AG10803 (cell line): ENCODE measurements around the gene STAT4.
A peak's percentile ranks its signal among the peaks of the same experiment; 100 is the strongest.

ENCODE experiments used
- DNase-seq: peaks from one replicate; pipeline ENCODE4 v3.0.0; 2010; ENCODE audit warnings: low read depth
- H3K4me3 ChIP-seq: 2 replicates; pipeline ENCODE4 v1.5.1; 2011; ENCODE audit warnings: mild to moderate bottlenecking, low read length, control low read depth
- TF ChIP-seq, protein P1 (sequence below): conservative IDR thresholded peaks from 2 replicates; pipeline ENCODE4 v1.5.1; 2011; ENCODE audit warnings: mild to moderate bottlenecking, low read length, control low read depth, inconsistent platforms

STAT4 gene

DNA sequence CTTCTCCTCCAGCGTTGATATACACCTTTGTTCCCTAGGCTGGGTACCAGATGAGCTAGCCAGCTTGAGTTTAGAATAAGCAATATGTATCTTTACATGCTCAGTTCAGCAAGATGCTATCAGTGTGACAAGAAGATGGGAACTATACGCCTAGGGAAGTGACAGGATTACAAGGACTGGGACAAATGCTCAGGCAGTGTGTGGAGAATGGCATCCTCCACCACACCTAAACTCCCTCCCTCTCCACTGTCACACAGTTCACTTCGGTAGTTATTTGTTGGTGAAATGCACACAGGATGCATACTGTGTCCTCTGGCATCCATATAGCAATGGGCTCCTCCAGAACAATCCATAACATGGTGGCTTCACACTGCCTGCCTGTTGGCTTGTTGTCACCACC lies 144.5 kb downstream of the STAT4 start:
- no peak for DNase-seq
- TF ChIP-seq, protein P1, sequence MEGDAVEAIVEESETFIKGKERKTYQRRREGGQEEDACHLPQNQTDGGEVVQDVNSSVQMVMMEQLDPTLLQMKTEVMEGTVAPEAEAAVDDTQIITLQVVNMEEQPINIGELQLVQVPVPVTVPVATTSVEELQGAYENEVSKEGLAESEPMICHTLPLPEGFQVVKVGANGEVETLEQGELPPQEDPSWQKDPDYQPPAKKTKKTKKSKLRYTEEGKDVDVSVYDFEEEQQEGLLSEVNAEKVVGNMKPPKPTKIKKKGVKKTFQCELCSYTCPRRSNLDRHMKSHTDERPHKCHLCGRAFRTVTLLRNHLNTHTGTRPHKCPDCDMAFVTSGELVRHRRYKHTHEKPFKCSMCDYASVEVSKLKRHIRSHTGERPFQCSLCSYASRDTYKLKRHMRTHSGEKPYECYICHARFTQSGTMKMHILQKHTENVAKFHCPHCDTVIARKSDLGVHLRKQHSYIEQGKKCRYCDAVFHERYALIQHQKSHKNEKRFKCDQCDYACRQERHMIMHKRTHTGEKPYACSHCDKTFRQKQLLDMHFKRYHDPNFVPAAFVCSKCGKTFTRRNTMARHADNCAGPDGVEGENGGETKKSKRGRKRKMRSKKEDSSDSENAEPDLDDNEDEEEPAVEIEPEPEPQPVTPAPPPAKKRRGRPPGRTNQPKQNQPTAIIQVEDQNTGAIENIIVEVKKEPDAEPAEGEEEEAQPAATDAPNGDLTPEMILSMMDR = no peak
- no peak overlapping the region for H3K4me3 ChIP-seq

DNA sequence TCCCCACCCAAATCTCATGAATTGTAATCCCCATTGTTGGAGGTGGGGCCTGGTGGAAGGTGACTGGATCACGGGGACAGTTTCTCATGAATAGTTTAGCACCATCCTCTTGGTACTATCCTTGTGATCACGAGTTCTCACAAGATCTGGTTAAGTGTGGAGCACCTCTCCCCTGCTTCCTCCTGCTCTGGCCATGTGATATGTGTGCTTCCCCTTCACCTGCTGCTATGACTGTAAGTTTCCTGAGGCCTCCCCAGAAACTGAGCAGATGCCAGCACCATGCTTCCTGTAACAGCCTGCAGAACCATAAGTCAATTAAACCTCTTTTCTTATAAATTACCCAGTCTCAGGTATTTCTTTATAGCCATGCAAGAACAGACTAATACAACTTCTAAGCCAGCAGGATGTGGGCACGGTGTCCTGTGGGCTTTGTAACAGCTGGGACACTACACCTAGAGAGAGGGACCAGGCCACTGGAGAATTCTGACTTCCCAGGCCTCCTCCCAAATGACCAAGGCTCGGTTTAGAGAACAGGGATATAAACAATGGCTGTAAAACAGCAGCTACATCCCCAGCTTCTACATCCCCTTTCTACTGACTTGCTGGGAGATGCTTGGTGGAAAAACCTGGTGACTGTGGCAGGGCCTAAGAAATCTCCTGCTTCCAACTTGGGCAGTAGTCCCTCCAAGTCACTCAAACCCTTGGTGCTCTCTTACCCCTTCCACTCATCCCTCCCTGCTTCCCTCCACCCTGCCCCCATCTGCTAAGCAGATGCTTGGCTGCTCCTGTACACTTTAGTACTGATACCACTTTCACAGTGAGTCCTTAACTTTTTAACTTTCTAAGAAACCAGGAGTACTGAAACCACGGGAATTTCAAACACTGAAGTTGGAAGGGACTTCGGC lies 147.1 kb downstream of the STAT4 start:
- TF ChIP-seq, protein P1 = no peak
- H3K4me3 ChIP-seq = no peak overlapping the region
- no peak for DNase-seq

DNA sequence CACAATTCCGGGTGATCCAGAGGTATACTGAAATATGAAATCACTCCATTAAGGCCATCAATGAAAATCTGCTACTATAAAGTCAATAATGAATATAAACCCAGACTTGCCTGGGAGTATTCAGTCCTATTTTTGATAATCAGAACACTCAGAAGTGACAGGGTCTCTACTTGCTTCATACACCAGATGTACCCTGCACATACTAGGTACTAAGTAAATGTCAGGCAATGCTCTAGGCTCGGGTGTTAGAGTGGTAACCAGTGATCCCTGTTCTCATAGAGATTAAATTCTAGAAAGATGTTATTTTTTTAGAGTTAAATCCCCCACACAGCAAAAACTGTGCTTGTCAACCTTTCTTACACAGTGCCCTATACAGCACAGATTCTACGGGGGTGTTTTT lies 149.2 kb downstream of the STAT4 start:
- TF ChIP-seq, protein P1 = no peak
- no peak overlapping the region for H3K4me3 ChIP-seq
- no peak for DNase-seq

DNA sequence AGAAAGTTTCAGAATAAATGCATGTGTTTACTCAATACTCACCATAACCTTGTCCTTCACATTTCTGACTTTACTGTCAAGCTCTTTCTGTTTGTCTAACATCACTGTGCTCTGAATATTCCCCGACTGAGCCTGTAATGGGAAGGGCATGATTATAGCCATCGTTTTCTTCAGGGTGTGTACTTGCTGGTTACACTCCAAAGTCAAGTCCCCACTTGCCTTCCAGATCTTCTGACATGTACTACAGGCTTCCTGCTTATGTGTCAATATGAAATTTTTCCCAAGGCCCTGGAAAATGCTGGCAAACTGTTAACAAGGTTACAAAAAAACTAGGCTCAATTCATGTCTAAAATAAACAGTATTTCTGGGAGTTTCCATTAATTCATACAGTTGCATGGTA lies 149.8 kb downstream of the STAT4 start:
- no peak overlapping the region for H3K4me3 ChIP-seq
- no peak for DNase-seq
- TF ChIP-seq, protein P1 = no peak

DNA sequence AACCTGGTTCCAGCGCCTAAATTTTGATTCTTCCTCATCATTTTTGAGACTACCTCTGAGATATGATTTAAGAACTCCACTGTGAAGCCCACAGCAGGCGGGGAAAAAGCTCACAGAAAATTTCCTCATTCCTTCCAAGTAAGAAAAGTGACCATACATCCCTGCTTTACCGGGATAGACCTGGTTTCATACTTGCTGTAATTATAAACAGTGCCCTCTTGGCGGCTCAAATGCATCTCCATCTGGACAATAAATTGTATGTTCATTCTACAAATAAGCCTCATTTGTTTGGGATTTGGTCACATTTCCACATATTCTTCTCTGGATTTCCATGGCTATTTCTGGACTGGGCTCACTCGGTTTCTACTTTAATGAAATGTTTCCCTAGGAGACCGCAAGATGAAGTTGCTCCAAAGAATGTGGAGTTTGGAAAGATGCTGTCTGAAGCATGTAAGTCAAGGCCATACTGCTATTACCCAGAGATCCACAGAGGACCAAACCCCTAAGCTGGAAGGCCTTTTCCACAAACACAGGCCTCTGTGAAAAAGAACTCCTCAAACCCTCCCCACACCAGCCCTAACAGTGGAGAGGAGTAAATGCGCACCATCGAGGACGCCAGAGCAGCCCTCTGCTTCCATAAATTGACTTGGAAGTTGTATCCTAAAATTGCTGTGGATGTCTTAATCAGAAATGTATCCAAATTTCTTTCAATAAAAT lies 150.7 kb downstream of the STAT4 start:
- TF ChIP-seq, protein P1 = no peak; the same call in 1 of the 2 replicates

DNA sequence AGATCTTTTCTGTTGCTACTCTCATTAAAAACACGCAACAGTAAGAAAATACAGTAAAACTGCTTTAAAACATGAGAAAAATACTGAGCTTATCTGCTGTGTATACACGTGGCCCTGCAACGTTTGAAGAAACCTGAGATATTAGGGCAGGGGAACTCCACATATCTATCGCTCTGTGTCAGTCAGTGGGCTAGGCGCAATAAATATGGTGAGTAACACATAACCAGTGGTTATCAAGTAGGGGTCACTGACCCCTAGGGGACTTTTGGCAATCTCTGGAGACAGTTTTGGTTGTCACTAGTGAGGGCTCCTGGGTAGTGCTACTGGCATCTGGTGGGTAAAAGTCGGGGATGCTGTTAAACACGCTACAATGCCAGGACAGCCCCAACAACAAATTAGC lies 151.7 kb downstream of the STAT4 start:
- TF ChIP-seq, protein P1 = no peak
- DNase-seq = no peak
- no peak overlapping the region for H3K4me3 ChIP-seq

More for the DNA sequence above, 150.7 kb downstream of the STAT4 start:
- H3K4me3 ChIP-seq = no peak overlapping the region
- peak; percentile 66 for DNase-seq
